ENCODE results near the gene LEMD1.

GRCh38 chr1:205452933-205453332, 31.1 kb upstream of the LEMD1 start:
- no peak for TF ChIP-seq CTCF (IDR thresholded peaks at IDR 0.05)
- TF ChIP-seq EZH2phosphoT487 (IDR thresholded peaks at IDR 0.05): no peak
- TF ChIP-seq EZH2 (IDR thresholded peaks at IDR 0.05): no peak

All from neural progenitor cell (in vitro differentiated cells).